ENCODE results near the gene RFX3.

The RFX3 gene

GRCh38 chr9:3480353-3480655 is 45.5 kb downstream of the RFX3 start:
- H3K9me2 ChIP-seq (replicated peaks; ENCODE audit: control insufficient read depth, low read length) = no peaks in the 10 kb centered on the region
- no peaks in the 10 kb centered on the region for H3K27me3 ChIP-seq (ENCODE audit: control insufficient read depth, low read length)
- no peak overlapping the region for H3K4me3 ChIP-seq (ENCODE audit: low read length)
- H3F3A ChIP-seq (ENCODE audit: control insufficient read depth, insufficient read depth) = peaks cover 21% of the 10 kb centered on the region
- TF ChIP-seq EZH2phosphoT487 (IDR thresholded peaks at IDR 0.05; ENCODE audit: borderline replicate concordance, low read length) (no peak), CTCF (IDR thresholded peaks at IDR 0.05; ENCODE audit: low read depth, low read length, poor library complexity, severe bottlenecking) (no peak)
- peak overlapping the region; percentile 62; the same call in 1 of the 2 replicates for H3K27ac ChIP-seq (ENCODE audit: low read depth, low read length)
- no peaks in the 10 kb centered on the region; the same call in 1 of the 2 replicates for H3K79me2 ChIP-seq (ENCODE audit: control insufficient read depth, low read length)
- peaks cover 47% of the 10 kb centered on the region for H3K4me1 ChIP-seq (ENCODE audit: control insufficient read depth, low read length)
- H3K36me3 ChIP-seq (ENCODE audit: control insufficient read depth, low read length) = peaks cover 37% of the 10 kb centered on the region
- H3K4me2 ChIP-seq (ENCODE audit: low read length) = peak overlapping the region; percentile 71; the same call in 1 of the 2 replicates
- no peaks in the 10 kb centered on the region for H4K20me1 ChIP-seq (ENCODE audit: control insufficient read depth, insufficient read depth, low read depth, low read length)
- peaks cover 7% of the 10 kb centered on the region; the same call in 1 of the 2 replicates for H3K9me3 ChIP-seq (ENCODE audit: control insufficient read depth, insufficient read depth, low read length)

- H3K36me3 ChIP-seq (ENCODE audit: control insufficient read depth, low read length) = peaks cover 37% of the 10 kb centered on the region
- H3K4me2 ChIP-seq (ENCODE audit: low read length) = peak overlapping the region; percentile 71
- H3K4me1 ChIP-seq (ENCODE audit: control insufficient read depth, low read length) = peaks cover 53% of the 10 kb centered on the region
- peaks cover 21% of the 10 kb centered on the region for H3F3A ChIP-seq (ENCODE audit: control insufficient read depth, insufficient read depth)
- peaks cover 7% of the 10 kb centered on the region; the same call in 1 of the 2 replicates for H3K9me3 ChIP-seq (ENCODE audit: control insufficient read depth, insufficient read depth, low read length)
- peak overlapping the region; percentile 30; the same call in 1 of the 2 replicates for H3K4me3 ChIP-seq (ENCODE audit: low read length)
- no peak for TF ChIP-seq EZH2phosphoT487 (IDR thresholded peaks at IDR 0.05; ENCODE audit: borderline replicate concordance, low read length)
- TF ChIP-seq CTCF (IDR thresholded peaks at IDR 0.05; ENCODE audit: low read depth, low read length, poor library complexity, severe bottlenecking) = no peak
- no peaks in the 10 kb centered on the region for H4K20me1 ChIP-seq (ENCODE audit: control insufficient read depth, insufficient read depth, low read depth, low read length)
- H3K9me2 ChIP-seq (replicated peaks; ENCODE audit: control insufficient read depth, low read length) = no peaks in the 10 kb centered on the region
- H3K27ac ChIP-seq (ENCODE audit: low read depth, low read length) = peak overlapping the region; percentile 62
- no peaks in the 10 kb centered on the region for H3K27me3 ChIP-seq (ENCODE audit: control insufficient read depth, low read length)
- H3K79me2 ChIP-seq (ENCODE audit: control insufficient read depth, low read length) = no peaks in the 10 kb centered on the region; the same call in 1 of the 2 replicates
Measured at GRCh38 chr9:3479514-3480352, 46.1 kb downstream of the RFX3 start.

- Histone ChIP-seq H3K36me3 (ENCODE audit: control insufficient read depth, low read length) (peaks cover 32% of the 10 kb centered on the region), H3K4me2 (ENCODE audit: low read length) (peak overlapping the region; percentile 71), H3K27me3 (ENCODE audit: control insufficient read depth, low read length) (no peaks in the 10 kb centered on the region), H4K20me1 (ENCODE audit: control insufficient read depth, insufficient read depth, low read depth, low read length) (no peaks in the 10 kb centered on the region), H3K4me3 (ENCODE audit: low read length) (peak overlapping the region; percentile 51), H3K9me2 (replicated peaks; ENCODE audit: control insufficient read depth, low read length) (no peaks in the 10 kb centered on the region), H3K27ac (ENCODE audit: low read depth, low read length) (peak overlapping the region; percentile 62), H3K79me2 (ENCODE audit: control insufficient read depth, low read length) (no peaks in the 10 kb centered on the region; the same call in 1 of the 2 replicates), H3K9me3 (ENCODE audit: control insufficient read depth, insufficient read depth, low read length) (peaks cover 7% of the 10 kb centered on the region; the same call in 1 of the 2 replicates), H3K4me1 (ENCODE audit: control insufficient read depth, low read length) (peaks cover 64% of the 10 kb centered on the region), H3F3A (ENCODE audit: control insufficient read depth, insufficient read depth) (peaks cover 21% of the 10 kb centered on the region)
- TF ChIP-seq EZH2phosphoT487 (IDR thresholded peaks at IDR 0.05; ENCODE audit: borderline replicate concordance, low read length) (no peak), CTCF (IDR thresholded peaks at IDR 0.05; ENCODE audit: low read depth, low read length, poor library complexity, severe bottlenecking) (no peak)
Measured at GRCh38 chr9:3478549-3478953, 47.2 kb downstream of the RFX3 start.

All from DOHH2 (cell line).